Stimulated activated naive B cell treated with anti-CD40 and anti-IgM and Interleukin-4, amounts not matched to agents 10 μg/mL and 1 μg/mL and 100 μg/mL, for 72 hours (primary cell): ENCODE measurements around the gene CHCHD4.

ENCODE experiments used
- ATAC-seq, 2 donors: fragments of 150-1000 bp; cut with Tn5 transposase; replicated peaks; 2 replicates each; pipeline ENCODE4 v1.10.0; 2021; ENCODE audit warnings: moderate library complexity in 1 of 2
- DNase-seq: peaks from one replicate; pipeline ENCODE4 v3.0.0; 2021
- H3K27ac Mint-ChIP-seq: one replicate; pipeline ENCODE4 v1.8.0; 2022; ENCODE audit warnings: mild to moderate bottlenecking, mixed read lengths
- H3K27me3 Mint-ChIP-seq, 2 donors: one replicate each; pipeline ENCODE4 v1.8.0; 2022; ENCODE audit warnings: mixed read lengths in 2 of 2
- H3K36me3 Mint-ChIP-seq, 2 donors: one replicate each; pipeline ENCODE4 v1.8.0; 2022; ENCODE audit warnings: mixed read lengths in 2 of 2, mild to moderate bottlenecking in 1 of 2
- H3K4me1 Mint-ChIP-seq, 2 donors: one replicate each; pipeline ENCODE4 v1.8.0; 2022; ENCODE audit warnings: mixed read lengths in 2 of 2, mild to moderate bottlenecking in 1 of 2
- H3K4me3 Mint-ChIP-seq, 2 donors: one replicate each; pipeline ENCODE4 v1.8.0; 2022; ENCODE audit warnings: mild to moderate bottlenecking in 2 of 2, mixed read lengths in 2 of 2, moderate library complexity in 1 of 2
- H3K9me3 Mint-ChIP-seq, 2 donors: one replicate each; pipeline ENCODE4 v1.8.0; 2022; ENCODE audit warnings: mixed read lengths in 2 of 2, mild to moderate bottlenecking in 1 of 2

Gene CHCHD4

GRCh38 chr3:14145236-14145635 is 20.6 kb upstream of the CHCHD4 start:
- Mint-ChIP-seq H3K36me3 (peaks cover 26 to 48% of the 10 kb centered on the region in 2 donors), H3K27ac (peak overlapping the region; percentile 52), H3K27me3 (no peaks in the 10 kb centered on the region), H3K4me1 (peaks cover 14% of the 10 kb centered on the region in 2 donors), H3K4me3 (no peak overlapping the region), H3K9me3 (no peaks in the 10 kb centered on the region)
- DNase-seq (no peak), ATAC-seq (no peak)

GRCh38 chr3:14144423-14145075 is 19.9 kb upstream of the CHCHD4 start:
- Mint-ChIP-seq H3K27me3 (no peaks in the 10 kb centered on the region), H3K9me3 (no peaks in the 10 kb centered on the region), H3K27ac (peak overlapping the region; percentile 96), H3K4me1 (peaks cover 14% of the 10 kb centered on the region in 2 donors), H3K4me3 (peak overlapping the region; percentile 37 to 41), H3K36me3 (peaks cover 30 to 50% of the 10 kb centered on the region in 2 donors)
- ATAC-seq (peak; percentile 98), DNase-seq (peak; percentile 58)

- no peaks in the 10 kb centered on the region for H3K27me3 Mint-ChIP-seq
- peak overlapping the region; percentile 87 for H3K27ac Mint-ChIP-seq
- H3K4me3 Mint-ChIP-seq: no peak overlapping the region
- no peak for DNase-seq
- H3K9me3 Mint-ChIP-seq: no peaks in the 10 kb centered on the region
- peaks cover 14 to 16% of the 10 kb centered on the region in 2 donors for H3K4me1 Mint-ChIP-seq
- no peak for ATAC-seq
- H3K36me3 Mint-ChIP-seq: peaks cover 32 to 55% of the 10 kb centered on the region in 2 donors
Measured at GRCh38 chr3:14143271-14144225, 18.9 kb upstream of the CHCHD4 start.

GRCh38 chr3:14142567-14143270 is 18.0 kb upstream of the CHCHD4 start:
- no peak for DNase-seq
- Mint-ChIP-seq H3K4me3 (no peak overlapping the region), H3K4me1 (peaks cover 17 to 21% of the 10 kb centered on the region in 2 donors)

GRCh38 chr3:14141602-14142341 is 17.1 kb upstream of the CHCHD4 start:
- Mint-ChIP-seq H3K36me3 (peaks cover 36 to 53% of the 10 kb centered on the region in 2 donors), H3K9me3 (no peaks in the 10 kb centered on the region), H3K4me1 (peaks cover 17 to 21% of the 10 kb centered on the region in 2 donors), H3K27me3 (no peaks in the 10 kb centered on the region), H3K4me3 (no peak overlapping the region), H3K27ac (peak overlapping the region; percentile 70)
- DNase-seq (no peak), ATAC-seq (no peak)

More at GRCh38 chr3:14142567-14143270, 18.0 kb upstream of the CHCHD4 start:
- H3K36me3 Mint-ChIP-seq: peaks cover 36 to 61% of the 10 kb centered on the region in 2 donors
- no peaks in the 10 kb centered on the region for H3K27me3 Mint-ChIP-seq
- no peaks in the 10 kb centered on the region for H3K9me3 Mint-ChIP-seq
- no peak for ATAC-seq
- H3K27ac Mint-ChIP-seq: peak overlapping the region; percentile 85

GRCh38 chr3:14141144-14141543 is 16.5 kb upstream of the CHCHD4 start:
- Mint-ChIP-seq H3K9me3 (no peaks in the 10 kb centered on the region), H3K27ac (no peak overlapping the region), H3K27me3 (no peaks in the 10 kb centered on the region), H3K36me3 (peaks cover 37 to 49% of the 10 kb centered on the region in 2 donors), H3K4me1 (peaks cover 17 to 21% of the 10 kb centered on the region in 2 donors), H3K4me3 (no peak overlapping the region)
- no peak for DNase-seq
- ATAC-seq: no peak

- Mint-ChIP-seq H3K4me3 (no peak overlapping the region), H3K36me3 (peaks cover 38 to 49% of the 10 kb centered on the region in 2 donors), H3K4me1 (peaks cover 15 to 21% of the 10 kb centered on the region in 2 donors), H3K27me3 (no peaks in the 10 kb centered on the region), H3K27ac (no peak overlapping the region), H3K9me3 (no peaks in the 10 kb centered on the region)
- DNase-seq (no peak), ATAC-seq (no peak)
Measured at GRCh38 chr3:14140668-14141067, 16.0 kb upstream of the CHCHD4 start.

GRCh38 chr3:14139771-14140170 is 15.1 kb upstream of the CHCHD4 start:
- H3K9me3 Mint-ChIP-seq: no peaks in the 10 kb centered on the region
- H3K4me3 Mint-ChIP-seq: no peak overlapping the region
- H3K36me3 Mint-ChIP-seq: peaks cover 42 to 53% of the 10 kb centered on the region in 2 donors
- DNase-seq (no peak), ATAC-seq (no peak)
- H3K27me3 Mint-ChIP-seq: no peaks in the 10 kb centered on the region
- peaks cover 11 to 14% of the 10 kb centered on the region in 2 donors for H3K4me1 Mint-ChIP-seq
- H3K27ac Mint-ChIP-seq: no peak overlapping the region

- peaks cover 44 to 59% of the 10 kb centered on the region in 2 donors for H3K36me3 Mint-ChIP-seq
- H3K27ac Mint-ChIP-seq: no peak overlapping the region
Measured at GRCh38 chr3:14138878-14139655, 14.4 kb upstream of the CHCHD4 start.

GRCh38 chr3:14138109-14138877 is 13.6 kb upstream of the CHCHD4 start:
- DNase-seq: no peak

More at GRCh38 chr3:14138878-14139655, 14.4 kb upstream of the CHCHD4 start:
- Mint-ChIP-seq H3K27me3 (no peaks in the 10 kb centered on the region), H3K4me3 (no peak overlapping the region), H3K9me3 (no peaks in the 10 kb centered on the region), H3K4me1 (peaks cover 6 to 7% of the 10 kb centered on the region in 2 donors)
- DNase-seq: no peak
- ATAC-seq: no peak

GRCh38 chr3:14137445-14137844 is 12.8 kb upstream of the CHCHD4 start:
- Mint-ChIP-seq H3K27ac (no peak overlapping the region), H3K9me3 (no peaks in the 10 kb centered on the region), H3K36me3 (peaks cover 59 to 71% of the 10 kb centered on the region in 2 donors), H3K4me3 (no peak overlapping the region), H3K27me3 (no peaks in the 10 kb centered on the region), H3K4me1 (peaks cover 6 to 7% of the 10 kb centered on the region in 2 donors)
- ATAC-seq: no peak
- no peak for DNase-seq

More at GRCh38 chr3:14138109-14138877, 13.6 kb upstream of the CHCHD4 start:
- no peak overlapping the region for H3K4me3 Mint-ChIP-seq
- no peaks in the 10 kb centered on the region for H3K27me3 Mint-ChIP-seq
- peaks cover 51 to 65% of the 10 kb centered on the region in 2 donors for H3K36me3 Mint-ChIP-seq
- H3K9me3 Mint-ChIP-seq: no peaks in the 10 kb centered on the region
- ATAC-seq: no peak
- H3K27ac Mint-ChIP-seq: peak overlapping the region; percentile 75
- H3K4me1 Mint-ChIP-seq: peaks cover 6 to 7% of the 10 kb centered on the region in 2 donors

- Mint-ChIP-seq H3K27ac (no peak overlapping the region), H3K36me3 (peaks cover 58 to 73% of the 10 kb centered on the region in 2 donors)
- ATAC-seq: no peak
Measured at GRCh38 chr3:14137004-14137403, 12.3 kb upstream of the CHCHD4 start.

More at GRCh38 chr3:14137004-14137403, 12.3 kb upstream of the CHCHD4 start:
- Mint-ChIP-seq H3K4me3 (no peak overlapping the region), H3K27me3 (no peaks in the 10 kb centered on the region), H3K4me1 (peaks cover 6 to 7% of the 10 kb centered on the region in 2 donors), H3K9me3 (no peaks in the 10 kb centered on the region)
- no peak for DNase-seq
